ENCODE data around the gene BRF1. TPM values are rescaled to one million over a fixed set of nuclear protein-coding genes. Genes with fewer than 3 reads are reported as not detected.
A peak's percentile ranks its signal among the peaks of the same experiment; 100 is the strongest.

BRF1 gene
- total RNA-seq, 2 donors from 2014 or later = 16.2 to 17.2 TPM

GRCh38 chr14:105165761-105166485 lies 134.9 kb downstream of the BRF1 start:
- H3K27me3 ChIP-seq = no peaks in the 10 kb centered on the region
- H3K27ac ChIP-seq = peak overlapping the region in 1 of 2 donors; percentile 7
- peaks cover 0 to 52% of the 10 kb centered on the region in 2 donors for H3K4me1 ChIP-seq
- H3K36me3 ChIP-seq = no peaks in the 10 kb centered on the region
- no peak for TF ChIP-seq CTCF (IDR thresholded peaks at IDR 0.05)
- no peaks in the 10 kb centered on the region for H3K9me3 ChIP-seq
- peak overlapping the region in 1 of 2 donors; percentile 57 for H3K4me3 ChIP-seq
- DNase-seq (ENCODE audit: low spot score) = no peak

- TF ChIP-seq CTCF (IDR thresholded peaks at IDR 0.05) = no peak
These were observed 135.6 kb downstream of the BRF1 start for GRCh38 chr14:105165134-105165704.

GRCh38 chr14:105163040-105163742 lies 137.6 kb downstream of the BRF1 start:
- H3K4me1 ChIP-seq = peaks cover 0 to 31% of the 10 kb centered on the region in 2 donors

More at GRCh38 chr14:105165134-105165704, 135.6 kb downstream of the BRF1 start:
- Histone ChIP-seq H3K4me3 (no peak overlapping the region), H3K36me3 (no peaks in the 10 kb centered on the region), H3K9me3 (no peaks in the 10 kb centered on the region), H3K27me3 (no peaks in the 10 kb centered on the region), H3K4me1 (peaks cover 0 to 45% of the 10 kb centered on the region in 2 donors), H3K27ac (no peak overlapping the region)
- DNase-seq (ENCODE audit: low spot score) = no peak

GRCh38 chr14:105162669-105162979 lies 138.2 kb downstream of the BRF1 start:
- H3K4me3 ChIP-seq = no peak overlapping the region
- no peak for TF ChIP-seq CTCF (IDR thresholded peaks at IDR 0.05)
- no peaks in the 10 kb centered on the region for H3K36me3 ChIP-seq
- no peaks in the 10 kb centered on the region for H3K9me3 ChIP-seq
- DNase-seq (ENCODE audit: low spot score) = no peak
- no peaks in the 10 kb centered on the region for H3K27me3 ChIP-seq
- H3K4me1 ChIP-seq = peaks cover 0 to 28% of the 10 kb centered on the region in 2 donors
- no peak overlapping the region for H3K27ac ChIP-seq

More at GRCh38 chr14:105163040-105163742, 137.6 kb downstream of the BRF1 start:
- no peak for DNase-seq (ENCODE audit: low spot score)
- Histone ChIP-seq H3K27me3 (no peaks in the 10 kb centered on the region), H3K36me3 (no peaks in the 10 kb centered on the region), H3K4me3 (no peak overlapping the region), H3K27ac (no peak overlapping the region), H3K9me3 (no peaks in the 10 kb centered on the region)
- no peak for TF ChIP-seq CTCF (IDR thresholded peaks at IDR 0.05)

GRCh38 chr14:105161964-105162668 lies 138.7 kb downstream of the BRF1 start:
- Histone ChIP-seq H3K27me3 (no peaks in the 10 kb centered on the region), H3K36me3 (no peaks in the 10 kb centered on the region), H3K4me1 (peaks cover 0 to 25% of the 10 kb centered on the region in 2 donors), H3K27ac (no peak overlapping the region), H3K4me3 (no peak overlapping the region), H3K9me3 (no peaks in the 10 kb centered on the region)
- TF ChIP-seq CTCF (IDR thresholded peaks at IDR 0.05) = no peak
- no peak for DNase-seq (ENCODE audit: low spot score)

Measured in right atrium auricular region (tissue), 2 donors.